AG04450 (cell line): Measurements from ENCODE around the gene CCDC88C. TPM values are rescaled to one million over a fixed set of nuclear protein-coding genes. Genes with fewer than 3 reads are reported as not detected.

Experiments used
- CTCF ChIA-PET: fragments of 300-600, 350-600 bp; formaldehyde crosslinking; extraction: SDS; loops from one replicate; lab custom pipeline; 2022; ENCODE audit warnings: antibody characterized with exemption, inconsistent platforms; lab: Charles Lee
- POLR2A ChIA-PET: fragments of 350-600 bp; formaldehyde crosslinking; extraction: SDS; loops from one replicate; lab custom pipeline; 2021; ENCODE audit warnings: antibody characterized with exemption, inconsistent platforms; lab: Yijun Ruan, JAX
- DNase-seq: peaks from one replicate; pipeline ENCODE4 v3.0.0-alpha.2; 2011; ENCODE audit warnings: low read depth, low spot score
- H3K27ac ChIP-seq: one replicate; pipeline ENCODE4 v1.5.1; 2012; ENCODE audit warnings: low read depth, low read length, control low read depth
- H3K27me3 ChIP-seq: one replicate; pipeline ENCODE4 v1.6.0; 2012; ENCODE audit warnings: low read length; ENCODE audit not compliant: control insufficient read depth, insufficient read depth
- H3K4me3 ChIP-seq: 2 replicates; pipeline ENCODE4 v1.5.1; 2011; ENCODE audit warnings: mild to moderate bottlenecking, low read depth, low read length, control low read depth
- H3K9me3 ChIP-seq: 2 replicates; pipeline ENCODE4 v1.5.1; 2012; ENCODE audit warnings: low read length; ENCODE audit not compliant: control insufficient read depth, insufficient read depth
- polyA plus RNA-seq: library from polyadenylated mRNA; depleted of rRNA; stranded (reverse); fragments of >200 nt; gene quantifications from 2 replicates; pipeline ENCODE4 v1.2.3, GENCODE V29; 2011
- TF ChIP-seq, protein P1 (sequence below): IDR thresholded peaks from 2 replicates; pipeline ENCODE4 v1.5.1; 2011; ENCODE audit warnings: low read depth, low read length, control low read depth, inconsistent platforms

The CCDC88C gene
- polyA plus RNA-seq, 1 experiment, result 0.01 TPM

DNA sequence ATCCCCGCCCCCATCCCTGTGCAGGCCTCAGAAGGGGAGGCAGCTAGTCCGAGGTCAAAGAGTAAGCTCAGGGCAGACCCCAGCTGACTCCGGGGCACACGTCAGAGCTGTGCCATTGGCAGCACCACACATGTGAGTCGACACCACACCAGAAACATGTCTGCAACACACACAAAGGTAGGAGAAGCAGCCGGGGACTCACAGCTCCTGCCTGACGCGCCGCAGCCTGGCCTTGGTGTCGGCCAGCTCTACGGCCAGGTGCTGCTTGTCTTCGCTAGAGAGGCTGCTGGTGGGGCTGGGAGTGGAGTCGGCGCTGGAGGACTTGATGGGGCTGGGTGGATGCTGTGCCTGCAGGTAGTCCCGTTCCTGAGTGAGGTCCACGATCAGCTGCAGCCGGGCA, 78.5 kb downstream of the CCDC88C start:
- TF ChIP-seq, protein P1, sequence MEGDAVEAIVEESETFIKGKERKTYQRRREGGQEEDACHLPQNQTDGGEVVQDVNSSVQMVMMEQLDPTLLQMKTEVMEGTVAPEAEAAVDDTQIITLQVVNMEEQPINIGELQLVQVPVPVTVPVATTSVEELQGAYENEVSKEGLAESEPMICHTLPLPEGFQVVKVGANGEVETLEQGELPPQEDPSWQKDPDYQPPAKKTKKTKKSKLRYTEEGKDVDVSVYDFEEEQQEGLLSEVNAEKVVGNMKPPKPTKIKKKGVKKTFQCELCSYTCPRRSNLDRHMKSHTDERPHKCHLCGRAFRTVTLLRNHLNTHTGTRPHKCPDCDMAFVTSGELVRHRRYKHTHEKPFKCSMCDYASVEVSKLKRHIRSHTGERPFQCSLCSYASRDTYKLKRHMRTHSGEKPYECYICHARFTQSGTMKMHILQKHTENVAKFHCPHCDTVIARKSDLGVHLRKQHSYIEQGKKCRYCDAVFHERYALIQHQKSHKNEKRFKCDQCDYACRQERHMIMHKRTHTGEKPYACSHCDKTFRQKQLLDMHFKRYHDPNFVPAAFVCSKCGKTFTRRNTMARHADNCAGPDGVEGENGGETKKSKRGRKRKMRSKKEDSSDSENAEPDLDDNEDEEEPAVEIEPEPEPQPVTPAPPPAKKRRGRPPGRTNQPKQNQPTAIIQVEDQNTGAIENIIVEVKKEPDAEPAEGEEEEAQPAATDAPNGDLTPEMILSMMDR, result no peak
- no peak overlapping the region for H3K4me3 ChIP-seq
- DNase-seq, result no peak
- POLR2A ChIA-PET, result no interaction called here
- H3K27ac ChIP-seq, result no peak overlapping the region
- CTCF ChIA-PET, result interaction anchor here (1.0 kb wide), 1 partner anchor 16 kb away, joined by 4 read pairs; no protein-coding TSS in a partner anchor
- peaks cover 7% of the 10 kb centered on the region for H3K27me3 ChIP-seq
- H3K9me3 ChIP-seq, result no peaks in the 10 kb centered on the region; the same call in 1 of the 2 replicates

DNA sequence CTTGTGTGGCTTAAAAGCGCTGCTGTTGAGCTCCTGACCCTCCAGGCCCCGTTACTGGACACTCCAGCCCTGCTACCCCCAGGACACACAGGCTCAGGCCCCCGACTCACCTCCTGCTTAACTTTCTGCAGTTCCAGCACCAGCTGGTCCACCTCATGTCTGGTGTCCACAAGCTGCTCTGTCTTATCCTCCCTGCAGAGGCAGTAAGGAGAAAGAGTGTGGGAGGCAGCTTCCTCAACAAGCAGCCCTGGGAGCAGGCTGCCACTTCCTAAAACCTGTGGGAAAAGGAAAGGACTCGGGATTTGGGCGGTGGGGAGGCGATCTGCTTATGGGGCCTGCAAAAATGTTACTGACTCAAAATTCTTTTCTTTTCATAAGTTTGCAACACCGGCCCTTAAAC, 79.2 kb downstream of the CCDC88C start:
- H3K4me3 ChIP-seq, result no peak overlapping the region
- H3K27me3 ChIP-seq, result peaks cover 7% of the 10 kb centered on the region
- POLR2A ChIA-PET, result no interaction called here
- DNase-seq, result no peak
- H3K9me3 ChIP-seq, result no peaks in the 10 kb centered on the region; the same call in 1 of the 2 replicates
- no peak overlapping the region for H3K27ac ChIP-seq
- CTCF ChIA-PET, result interaction anchor here (1.0 to 2.0 kb wide), 2 partner anchors 15 kb away, joined by 4 to 8 read pairs; no protein-coding TSS in a partner anchor
- TF ChIP-seq, protein P1, result no peak

DNA sequence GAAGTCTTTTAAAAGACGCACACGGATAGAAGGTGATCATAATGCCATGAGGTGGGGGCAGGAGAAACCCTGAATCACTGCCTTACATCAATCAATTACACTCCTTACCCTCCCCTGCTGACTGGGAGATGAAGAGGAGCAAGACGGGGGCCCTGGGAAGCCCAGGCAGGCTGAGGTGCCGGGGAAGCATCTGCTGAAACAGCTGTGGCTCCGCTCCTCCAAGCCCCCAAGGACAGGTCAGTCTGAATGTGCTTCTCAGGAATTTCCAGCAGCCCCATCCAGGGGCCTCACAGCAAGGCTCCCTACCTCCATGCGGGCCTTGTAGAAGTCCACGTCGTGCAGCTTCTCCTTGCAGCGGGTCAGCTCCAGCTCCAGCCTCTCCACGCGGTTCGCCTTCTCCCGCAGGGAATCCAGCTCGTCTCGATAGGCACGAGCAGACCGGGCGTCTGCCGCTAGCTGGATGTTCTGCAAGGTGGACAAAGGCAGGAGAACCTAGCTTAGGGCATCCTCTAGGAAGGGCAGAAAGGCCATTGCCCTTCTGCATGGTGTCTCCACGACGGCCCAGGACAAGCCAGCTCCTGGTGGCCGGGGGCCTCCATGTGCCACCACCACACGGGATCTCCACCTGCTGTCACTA, 79.8 kb downstream of the CCDC88C start:
- TF ChIP-seq, protein P1, result no peak
- ChIA-PET CTCF (interaction anchor here (2.0 kb wide), 1 partner anchor 15 kb away, joined by 8 read pairs; no protein-coding TSS in a partner anchor), POLR2A (no interaction called here)
- Histone ChIP-seq H3K27me3 (peaks cover 7% of the 10 kb centered on the region), H3K9me3 (no peaks in the 10 kb centered on the region; the same call in 1 of the 2 replicates), H3K27ac (no peak overlapping the region), H3K4me3 (no peak overlapping the region)
- no peak for DNase-seq

DNA sequence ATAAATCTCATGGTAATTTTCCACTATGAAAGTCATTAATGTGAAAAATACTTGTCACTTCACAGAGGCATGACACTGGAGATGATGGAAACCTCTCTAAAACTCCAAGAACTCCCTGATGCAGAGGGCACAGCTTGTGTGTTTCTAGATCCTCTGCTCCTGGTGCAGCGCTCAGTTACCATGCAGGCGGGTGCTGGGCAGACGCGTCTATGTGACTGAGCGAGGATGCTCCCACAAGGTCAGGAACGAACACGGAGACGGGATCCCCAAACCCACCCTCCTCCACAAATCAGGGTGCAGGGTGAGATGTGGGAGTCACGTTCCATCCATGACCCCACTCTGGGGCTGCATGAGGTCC, 81.5 kb downstream of the CCDC88C start:
- TF ChIP-seq, protein P1, result no peak
- Histone ChIP-seq H3K27ac (no peak overlapping the region), H3K27me3 (peaks cover 13% of the 10 kb centered on the region), H3K9me3 (no peaks in the 10 kb centered on the region; the same call in 1 of the 2 replicates), H3K4me3 (no peak overlapping the region)
- ChIA-PET POLR2A (no interaction called here), CTCF (interaction anchor here (2.0 kb wide), 1 partner anchor 13 kb away, joined by 8 read pairs; no protein-coding TSS in a partner anchor)
- no peak for DNase-seq
